Activated T-cell treated with anti-CD3 and anti-CD28 coated beads, Interleukin-2, amount 50 U/mL, for 72 hours (primary cell): ENCODE measurements around the gene EBPL. TPM values are rescaled to one million over a fixed set of nuclear protein-coding genes. Genes with fewer than 3 reads are reported as not detected.
"Not testable (repeated sequence)": the region's sequence is repeated elsewhere in the genome, so short reads cannot be mapped to it uniquely, and the experiment has no call there.

ENCODE experiments used
- ATAC-seq, 2 donors: fragments of 150-1000 bp; cut with Tn5 transposase; replicated peaks in 1 of 2; 2 replicates each; pipeline ENCODE4 v1.10.0; 2021; ENCODE audit warnings: moderate library complexity in 2 of 2, mild to moderate bottlenecking in 1 of 2
- DNase-seq, 2 donors: peaks; one replicate each; pipeline ENCODE4 v3.0.0; 2021 to 2022; ENCODE audit warnings: mixed read lengths in 1 of 2
- H3K27ac Mint-ChIP-seq: one replicate; pipeline ENCODE4 v1.8.0; 2022; ENCODE audit warnings: mild to moderate bottlenecking, moderate library complexity, mixed read lengths
- H3K27me3 Mint-ChIP-seq: one replicate; pipeline ENCODE4 v1.8.0; 2022; ENCODE audit warnings: low read depth, mixed read lengths
- H3K36me3 Mint-ChIP-seq, 2 donors: one replicate each; pipeline ENCODE4 v1.8.0; 2022; ENCODE audit warnings: mixed read lengths in 2 of 2, mild to moderate bottlenecking in 1 of 2; ENCODE audit not compliant: insufficient read depth in 2 of 2
- H3K4me1 Mint-ChIP-seq: one replicate; pipeline ENCODE4 v1.8.0; 2022; ENCODE audit warnings: low read depth, mixed read lengths
- H3K4me3 Mint-ChIP-seq, 2 donors: one replicate each; pipeline ENCODE4 v1.8.0; 2022; ENCODE audit warnings: mild to moderate bottlenecking in 2 of 2, mixed read lengths in 2 of 2, moderate library complexity in 2 of 2
- H3K9me3 Mint-ChIP-seq, 2 donors: one replicate each; pipeline ENCODE4 v1.8.0; 2022; ENCODE audit warnings: mixed read lengths in 2 of 2
- total RNA-seq, 2 donors: library from RNA; stranded (reverse); gene quantifications; one replicate each; pipeline ENCODE4 v1.2.3, GENCODE V29; 2022

EBPL gene
- total RNA-seq, 2 donors from 2014 or later: 34.0 to 41.5 TPM

DNA sequence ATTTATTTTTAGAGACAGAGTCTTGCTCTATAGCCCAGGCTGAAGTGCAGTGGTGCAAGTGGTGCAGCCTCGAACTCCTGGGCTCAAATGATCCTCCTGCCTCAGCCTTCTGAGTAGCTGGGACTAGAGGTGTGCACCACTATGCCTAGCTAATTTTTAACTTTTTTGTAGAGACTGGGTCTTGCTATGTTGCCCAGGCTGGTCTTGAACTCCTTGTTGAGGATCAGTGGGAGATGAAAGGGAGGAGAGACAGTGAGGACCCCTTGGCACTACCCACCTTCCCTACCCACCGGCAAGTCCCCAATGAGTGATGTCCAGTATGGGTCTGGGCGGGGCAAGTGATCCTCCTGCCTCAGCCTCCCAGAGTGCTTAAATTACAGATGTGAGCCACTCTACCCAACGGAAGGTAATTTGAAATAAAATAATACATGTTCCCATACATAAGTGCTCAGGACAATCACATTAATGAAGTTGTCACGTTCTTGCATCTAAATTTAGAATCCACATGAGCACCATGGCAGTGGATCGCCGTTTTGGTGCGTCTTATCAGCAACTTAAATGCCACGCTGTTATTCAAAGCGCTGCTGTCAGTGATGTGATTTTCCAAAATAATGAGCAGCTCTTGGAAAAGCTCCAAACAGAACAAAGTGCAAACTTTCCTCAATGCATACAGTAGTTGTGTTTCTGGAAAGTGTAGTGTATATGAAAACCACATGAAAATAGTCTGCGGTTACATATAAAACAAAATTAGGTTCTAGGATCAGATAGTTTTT is 68.9 kb downstream of the EBPL start:
- Mint-ChIP-seq H3K27ac (no peak overlapping the region), H3K4me3 (no peak overlapping the region), H3K9me3 (no peaks in the 10 kb centered on the region), H3K36me3 (no peaks in the 10 kb centered on the region), H3K4me1 (no peaks in the 10 kb centered on the region), H3K27me3 (no peaks in the 10 kb centered on the region)
- ATAC-seq: no peak
- DNase-seq: no peak

DNA sequence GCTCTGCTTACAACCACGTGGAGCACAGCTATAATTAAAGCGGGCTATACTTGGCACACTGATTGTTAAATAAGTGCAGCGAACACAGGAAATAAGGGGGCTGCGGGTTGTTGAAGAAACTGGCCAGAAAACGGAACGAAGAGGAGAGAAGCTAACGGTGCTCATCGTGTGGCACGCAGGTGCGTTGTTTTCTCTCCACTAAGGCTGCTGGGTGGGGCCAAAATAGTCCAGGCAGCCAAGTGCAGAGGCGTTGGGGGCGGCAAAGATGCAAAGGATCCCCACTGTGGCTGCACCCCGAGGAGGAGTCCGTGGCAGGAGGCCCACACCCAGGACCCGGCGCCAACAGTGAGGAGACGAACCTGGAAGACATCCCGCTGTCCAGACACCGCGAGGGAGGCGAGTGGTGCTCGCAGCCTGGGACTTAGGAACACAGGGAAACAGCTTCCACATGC is 71.1 kb downstream of the EBPL start:
- Mint-ChIP-seq H3K4me1 (no peaks in the 10 kb centered on the region), H3K9me3 (no peaks in the 10 kb centered on the region), H3K4me3 (no peak overlapping the region), H3K27me3 (no peaks in the 10 kb centered on the region), H3K36me3 (no peaks in the 10 kb centered on the region), H3K27ac (no peak overlapping the region)
- ATAC-seq (no peak), DNase-seq (no peak)

DNA sequence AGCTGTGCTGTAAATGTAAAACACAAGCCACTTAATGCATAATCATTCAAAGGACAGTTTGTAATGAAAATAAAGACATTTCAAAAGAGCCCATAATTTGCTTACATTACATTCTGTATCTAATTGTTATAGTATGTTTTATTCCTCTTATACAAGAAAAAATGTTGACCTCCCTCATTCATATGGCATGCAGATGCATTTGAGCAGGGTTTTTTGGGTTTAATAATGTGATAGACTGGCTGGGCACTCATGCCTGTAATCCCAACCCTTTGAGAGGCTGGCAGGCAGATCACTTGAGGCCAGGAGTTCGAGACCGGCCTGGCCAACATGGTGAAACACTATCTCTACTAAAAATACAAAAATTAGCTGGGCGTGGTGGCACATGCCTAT is 74.6 kb downstream of the EBPL start:
- ATAC-seq (no peak), DNase-seq (no peak)
- peaks cover 0 to 2% of the 10 kb centered on the region in 2 donors for H3K9me3 Mint-ChIP-seq
- no peak overlapping the region for H3K27ac Mint-ChIP-seq
- H3K27me3 Mint-ChIP-seq: no peaks in the 10 kb centered on the region
- H3K36me3 Mint-ChIP-seq: no peaks in the 10 kb centered on the region
- H3K4me3 Mint-ChIP-seq: no peak overlapping the region
- no peaks in the 10 kb centered on the region for H3K4me1 Mint-ChIP-seq

DNA sequence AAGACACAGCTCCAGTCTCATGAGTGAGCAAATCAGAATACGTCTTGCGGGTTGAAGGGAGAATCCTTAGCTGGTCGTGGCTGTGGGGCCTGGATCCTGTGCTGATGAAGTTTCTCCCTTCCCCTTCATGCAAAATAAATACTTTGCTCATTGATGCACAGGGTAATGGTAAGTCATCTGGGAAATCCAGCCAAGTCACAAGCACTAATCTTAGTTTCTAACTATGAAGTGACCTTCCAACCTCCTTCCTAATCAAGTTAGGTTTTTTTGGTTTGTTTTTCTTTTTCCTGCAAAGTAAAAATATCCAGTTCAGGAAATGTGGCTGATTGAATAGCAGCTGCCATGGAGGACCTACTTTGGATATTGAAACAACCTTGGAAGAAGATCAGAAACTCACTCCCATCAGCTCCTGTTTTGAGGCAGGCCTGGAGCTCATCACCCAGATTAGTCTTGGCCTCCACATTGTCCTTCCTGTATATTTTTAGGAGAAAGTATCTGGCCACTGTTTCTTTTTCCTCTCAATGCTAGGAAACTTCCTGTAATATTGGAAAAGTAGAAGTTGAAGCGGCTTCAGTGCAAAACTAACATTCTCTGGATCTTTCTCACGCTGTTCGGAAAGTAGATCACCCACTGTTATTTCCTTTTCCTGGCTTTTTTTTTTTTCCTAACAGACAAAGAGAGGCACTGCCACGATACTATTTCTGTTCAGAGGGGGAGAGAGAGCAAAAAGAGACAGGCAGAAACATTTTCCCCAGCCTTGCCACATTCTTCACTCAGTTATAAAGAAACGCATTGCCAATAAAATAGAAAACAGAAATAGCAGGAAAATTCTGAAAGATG is 75.2 kb downstream of the EBPL start:
- no peak for DNase-seq
- no peak overlapping the region for H3K4me3 Mint-ChIP-seq
- no peak for ATAC-seq
- H3K9me3 Mint-ChIP-seq: peaks cover 0 to 2% of the 10 kb centered on the region in 2 donors
- H3K27me3 Mint-ChIP-seq: no peaks in the 10 kb centered on the region
- H3K36me3 Mint-ChIP-seq: no peaks in the 10 kb centered on the region
- no peaks in the 10 kb centered on the region for H3K4me1 Mint-ChIP-seq
- no peak overlapping the region for H3K27ac Mint-ChIP-seq

DNA sequence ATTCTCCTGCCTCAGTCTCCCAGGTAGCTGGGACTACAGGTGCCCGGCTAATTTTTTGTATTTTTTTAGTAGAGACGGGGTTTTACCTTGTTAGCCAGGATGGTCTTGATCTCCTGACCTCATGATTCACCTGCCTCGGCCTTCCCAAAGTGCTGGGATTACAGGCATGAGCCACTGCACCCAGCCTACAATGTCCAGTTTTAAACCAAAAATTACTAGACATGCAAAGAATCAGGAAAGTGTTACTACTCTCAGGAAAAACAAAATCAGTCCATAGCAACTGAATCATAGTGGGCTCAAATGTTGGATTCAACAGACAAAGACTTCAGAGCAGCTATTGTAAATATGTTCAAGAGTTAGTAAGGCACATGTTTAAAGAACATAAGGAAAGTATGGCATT is 79.2 kb downstream of the EBPL start:
- not testable (repeated sequence) for H3K4me3 Mint-ChIP-seq, H3K4me1 Mint-ChIP-seq, ATAC-seq, DNase-seq, H3K27me3 Mint-ChIP-seq, H3K9me3 Mint-ChIP-seq, H3K27ac Mint-ChIP-seq, H3K36me3 Mint-ChIP-seq

Other genes starting within 250 kb of the EBPL start
- 1 to 10 TPM; 4.4 to 10.0 TPM for gene CAB39L, start 247.4 kb downstream of the EBPL start, total RNA-seq
- gene SETDB2, start 247.2 kb downstream of the EBPL start, total RNA-seq: 10 to 100 TPM; 20.5 to 21.3 TPM
- gene PHF11, start 195.5 kb downstream of the EBPL start, total RNA-seq: 100 to 1,000 TPM in 1 of 2 donors, 10 to 100 TPM in 1; 98.9 to 145 TPM
- 10 to 100 TPM; 23.8 to 26.9 TPM for gene RCBTB1, start 105.9 kb downstream of the EBPL start, total RNA-seq
- under 1 TPM; 0.35 to 0.65 TPM for gene ARL11, start 63.0 kb downstream of the EBPL start, total RNA-seq
- 10 to 100 TPM; 23.5 to 27.0 TPM for gene KPNA3, start 101.2 kb upstream of the EBPL start, total RNA-seq
- 1 to 10 TPM; 3.7 to 6.4 TPM for gene SPRYD7, start 244.9 kb upstream of the EBPL start, total RNA-seq